ENCODE measurements around the gene EIF5AL1.
"Not testable (repeated sequence)": the region's sequence is repeated elsewhere in the genome, so short reads cannot be mapped to it uniquely, and the experiment has no call there.

EIF5AL1 gene

GRCh38 chr10:79509934-79510508, 2.3 kb upstream of the EIF5AL1 start:
- DNase-seq (ENCODE audit: low read depth): not testable (repeated sequence)

GRCh38 chr10:79516532-79517205, 4.3 kb downstream of the EIF5AL1 start:
- peak; percentile 12 for DNase-seq (ENCODE audit: low read depth)

- not testable (repeated sequence) for DNase-seq (ENCODE audit: low read depth)
These were observed 5.2 kb downstream of the EIF5AL1 start for GRCh38 chr10:79517567-79517966.

- not testable (repeated sequence) for DNase-seq (ENCODE audit: low read depth)
These were observed 9.4 kb downstream of the EIF5AL1 start for GRCh38 chr10:79521751-79522150.

- not testable (repeated sequence) for DNase-seq (ENCODE audit: low read depth)
These were observed 10.1 kb downstream of the EIF5AL1 start for GRCh38 chr10:79522464-79522863.

GRCh38 chr10:79523157-79523853, 11.0 kb downstream of the EIF5AL1 start:
- DNase-seq (ENCODE audit: low read depth): not testable (repeated sequence)

GRCh38 chr10:79525049-79525710, 12.8 kb downstream of the EIF5AL1 start:
- not testable (repeated sequence) for DNase-seq (ENCODE audit: low read depth)

- not testable (repeated sequence) for DNase-seq (ENCODE audit: low read depth)
These were observed 15.9 kb downstream of the EIF5AL1 start for GRCh38 chr10:79528261-79528660.

- DNase-seq (ENCODE audit: low read depth): peak; percentile 20
These were observed 21.0 kb downstream of the EIF5AL1 start for GRCh38 chr10:79533142-79533902.

- DNase-seq (ENCODE audit: low read depth): not testable (repeated sequence)
These were observed 21.5 kb downstream of the EIF5AL1 start for GRCh38 chr10:79533903-79534175.

GRCh38 chr10:79538311-79538710, 26.0 kb downstream of the EIF5AL1 start:
- DNase-seq (ENCODE audit: low read depth): not testable (repeated sequence)

GRCh38 chr10:79540930-79541329, 28.6 kb downstream of the EIF5AL1 start:
- DNase-seq (ENCODE audit: low read depth): not testable (repeated sequence)

GRCh38 chr10:79542626-79543025, 30.3 kb downstream of the EIF5AL1 start:
- DNase-seq (ENCODE audit: low read depth): no peak

GRCh38 chr10:79544408-79544807, 32.1 kb downstream of the EIF5AL1 start:
- not testable (repeated sequence) for DNase-seq (ENCODE audit: low read depth)

GRCh38 chr10:79544926-79545659, 32.8 kb downstream of the EIF5AL1 start:
- not testable (repeated sequence) for DNase-seq (ENCODE audit: low read depth)

- DNase-seq (ENCODE audit: low read depth): not testable (repeated sequence)
These were observed 34.8 kb downstream of the EIF5AL1 start for GRCh38 chr10:79547128-79547527.

- no peak for DNase-seq (ENCODE audit: low read depth)
These were observed 35.6 kb downstream of the EIF5AL1 start for GRCh38 chr10:79547973-79548372.

- DNase-seq (ENCODE audit: low read depth): no peak
These were observed 39.8 kb downstream of the EIF5AL1 start for GRCh38 chr10:79552143-79552542.

GRCh38 chr10:79555354-79556309, 43.3 kb downstream of the EIF5AL1 start:
- no peak for DNase-seq (ENCODE audit: low read depth)

- DNase-seq (ENCODE audit: low read depth): not testable (repeated sequence)
These were observed 44.6 kb downstream of the EIF5AL1 start for GRCh38 chr10:79556961-79557360.

All from stromal cell of bone marrow (primary cell).